T-helper 2 cell treated with Interferon-gamma antibody and Interleukin-4, amounts not matched to agents 5 μg/mL and 100 μg/mL, for 36 hours (primary cell): ENCODE results near the gene ABHD5.

Experiments
- DNase-seq: peaks from one replicate; pipeline ENCODE4 v3.0.0; 2021; ENCODE audit warnings: low spot score
- H3K27ac Mint-ChIP-seq: one replicate; pipeline ENCODE4 v1.8.0; 2021; ENCODE audit warnings: mild to moderate bottlenecking, mixed read lengths
- H3K27me3 Mint-ChIP-seq: one replicate; pipeline ENCODE4 v1.8.0; 2021; ENCODE audit warnings: low read depth, mixed read lengths
- H3K36me3 Mint-ChIP-seq: one replicate; pipeline ENCODE4 v1.8.0; 2021; ENCODE audit warnings: low read depth, mixed read lengths
- H3K4me1 Mint-ChIP-seq: one replicate; pipeline ENCODE4 v1.8.0; 2021; ENCODE audit warnings: low read depth, mixed read lengths
- H3K4me3 Mint-ChIP-seq: one replicate; pipeline ENCODE4 v1.8.0; 2022; ENCODE audit warnings: mild to moderate bottlenecking, moderate library complexity, mixed read lengths
- H3K9me3 Mint-ChIP-seq: one replicate; pipeline ENCODE4 v1.8.0; 2021; ENCODE audit warnings: mixed read lengths

The ABHD5 gene

DNA sequence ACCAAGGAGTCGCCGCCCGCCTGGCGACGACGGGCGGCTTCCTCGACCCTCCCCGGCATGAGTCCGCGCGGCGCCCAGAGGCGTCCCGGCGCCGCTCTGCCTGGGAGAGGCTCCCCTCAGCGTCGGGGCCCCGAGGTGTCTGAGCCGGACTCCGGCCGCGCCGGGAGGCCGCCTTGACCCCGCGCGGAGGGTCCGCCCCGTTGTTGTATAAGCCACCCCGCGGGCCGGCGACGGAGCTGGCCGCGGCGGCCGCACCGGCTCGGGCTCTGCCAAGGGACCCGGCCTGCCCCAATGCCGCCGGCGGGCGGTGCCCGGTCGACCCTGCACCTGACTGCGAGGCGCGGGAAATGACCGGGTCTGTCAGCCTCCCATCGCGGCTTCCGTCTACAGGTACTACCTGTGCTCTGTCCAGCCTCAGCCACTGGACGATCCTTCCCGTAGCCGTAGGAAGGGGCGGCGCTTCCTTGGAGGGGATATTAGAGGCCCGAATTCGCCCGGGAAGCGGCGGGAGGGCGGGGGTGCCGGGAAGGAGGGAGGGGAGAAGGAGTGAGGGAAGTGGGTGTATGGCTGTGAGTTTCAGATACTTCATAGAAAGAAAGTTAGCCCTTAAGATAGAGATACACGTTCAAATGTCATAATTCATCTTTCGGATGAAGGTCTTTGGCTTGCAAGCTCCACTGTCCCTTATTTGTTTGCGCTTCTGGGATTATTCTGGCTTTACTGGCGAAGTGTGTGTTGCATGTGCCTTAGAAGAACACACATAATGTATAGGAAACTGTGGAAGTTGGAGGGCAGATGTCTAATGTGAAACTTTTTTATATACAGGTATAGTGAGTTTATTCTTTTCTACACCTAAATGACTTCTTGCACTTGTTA lies 620 bp downstream of the ABHD5 start:
- Mint-ChIP-seq H3K27ac (peak overlapping the region; percentile 65), H3K4me3 (peak overlapping the region; percentile 90), H3K4me1 (peaks cover 21% of the 10 kb centered on the region), H3K9me3 (no peaks in the 10 kb centered on the region), H3K36me3 (no peaks in the 10 kb centered on the region), H3K27me3 (peaks cover 10% of the 10 kb centered on the region)
- DNase-seq, result no peak

DNA sequence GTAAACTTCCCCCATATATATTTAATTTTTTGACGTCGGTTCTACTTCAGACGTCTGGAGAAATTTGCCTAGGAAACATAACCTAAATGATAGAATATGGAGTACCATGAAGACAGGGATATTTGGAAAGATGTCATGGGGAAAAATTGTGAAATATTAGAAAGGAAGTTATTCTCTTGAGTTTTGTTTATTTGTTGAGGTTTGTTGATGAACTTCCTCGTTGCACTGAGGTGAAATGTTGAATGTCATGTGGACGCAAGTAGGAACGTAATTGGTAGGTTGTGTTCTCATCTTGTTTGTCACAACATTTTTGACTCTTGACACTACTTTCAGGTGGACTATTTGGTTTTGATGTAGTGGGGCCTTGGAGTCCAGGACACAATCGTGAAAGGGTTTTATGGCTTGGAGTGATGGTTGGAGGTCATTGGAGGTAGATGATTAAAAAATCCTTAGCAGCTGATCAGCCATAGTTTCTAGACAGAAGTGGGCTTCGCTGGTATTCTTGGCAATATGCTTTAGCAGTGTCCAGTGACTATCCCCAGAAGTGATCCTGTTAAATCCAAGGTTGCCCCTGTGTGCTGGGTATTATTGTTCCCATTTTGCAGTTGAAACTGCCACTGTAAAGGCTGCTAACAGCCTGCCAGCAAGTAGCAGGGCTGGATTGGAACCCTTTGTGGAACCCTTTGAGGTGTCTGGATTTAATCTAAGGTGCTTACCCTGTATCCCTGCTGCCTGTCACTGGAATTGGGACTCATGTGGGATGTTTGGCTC lies 1.5 kb downstream of the ABHD5 start:
- Mint-ChIP-seq H3K9me3 (no peaks in the 10 kb centered on the region), H3K4me3 (peak overlapping the region; percentile 90), H3K4me1 (peaks cover 21% of the 10 kb centered on the region), H3K27me3 (peaks cover 10% of the 10 kb centered on the region), H3K36me3 (no peaks in the 10 kb centered on the region), H3K27ac (peak overlapping the region; percentile 12)
- DNase-seq, result no peak

DNA sequence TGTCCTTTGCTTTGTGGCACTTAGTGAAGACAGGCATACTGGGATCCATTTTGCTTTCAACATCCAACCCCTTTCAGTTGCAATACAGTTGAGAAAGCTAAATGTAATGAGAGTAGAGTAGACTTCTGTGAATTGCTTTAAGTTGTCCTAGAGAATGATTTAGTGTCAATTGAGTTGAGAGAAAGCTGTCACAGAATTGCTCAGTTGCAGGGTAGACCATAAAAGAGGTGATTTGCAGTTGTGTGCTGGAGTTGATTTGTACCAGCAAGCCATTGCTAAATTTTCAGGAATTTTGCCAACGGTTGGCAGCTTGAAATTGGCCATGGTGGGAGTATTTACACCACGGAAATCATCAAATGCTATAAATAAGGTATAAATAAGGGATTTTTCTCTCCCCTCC lies 2.2 kb downstream of the ABHD5 start:
- Mint-ChIP-seq H3K4me3 (no peak overlapping the region), H3K27me3 (peaks cover 10% of the 10 kb centered on the region), H3K9me3 (no peaks in the 10 kb centered on the region), H3K36me3 (no peaks in the 10 kb centered on the region), H3K27ac (no peak overlapping the region), H3K4me1 (peaks cover 21% of the 10 kb centered on the region)
- DNase-seq, result no peak

DNA sequence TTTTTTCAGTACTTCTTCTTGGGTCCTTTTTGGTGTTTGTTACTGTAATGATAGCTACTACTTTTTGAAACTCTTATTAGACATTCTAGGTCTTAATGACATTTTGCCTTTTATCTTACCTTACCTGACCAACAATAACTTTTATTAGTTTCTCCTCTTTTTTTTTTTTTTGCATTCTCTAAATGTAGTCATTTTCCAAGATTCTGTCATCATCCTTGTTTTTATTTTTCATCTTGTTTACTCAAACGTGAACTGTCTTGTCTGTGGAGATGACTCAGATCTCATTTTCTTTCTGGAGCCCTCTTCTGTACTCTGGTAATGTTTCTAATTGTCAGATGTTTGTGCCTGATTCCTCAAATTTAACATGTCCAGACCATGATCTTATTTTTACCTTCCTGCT lies 2.9 kb downstream of the ABHD5 start:
- no peaks in the 10 kb centered on the region for H3K9me3 Mint-ChIP-seq
- peak overlapping the region; percentile 32 for H3K4me3 Mint-ChIP-seq
- H3K27me3 Mint-ChIP-seq, result peaks cover 10% of the 10 kb centered on the region
- no peak for DNase-seq
- no peak overlapping the region for H3K27ac Mint-ChIP-seq
- H3K4me1 Mint-ChIP-seq, result peaks cover 21% of the 10 kb centered on the region
- H3K36me3 Mint-ChIP-seq, result no peaks in the 10 kb centered on the region

DNA sequence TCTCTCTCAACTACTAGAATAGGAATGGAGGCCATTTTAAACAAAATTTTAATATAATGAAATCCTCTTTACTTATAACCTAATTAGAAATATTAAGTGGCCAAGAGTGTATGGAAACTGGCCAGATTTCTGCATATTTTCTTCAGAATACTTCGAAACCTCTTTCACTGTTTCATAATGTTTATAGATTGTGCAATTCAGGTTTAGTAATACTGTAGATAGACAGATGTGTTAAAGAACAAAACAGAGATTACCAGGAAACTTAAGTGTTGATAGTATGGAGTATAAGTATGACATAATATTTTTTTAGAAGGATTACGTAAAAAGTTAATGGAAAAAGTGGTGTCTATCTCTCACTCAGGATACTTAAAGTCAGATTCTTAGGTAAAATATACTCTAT lies 4.7 kb downstream of the ABHD5 start:
- peaks cover 21% of the 10 kb centered on the region for H3K4me1 Mint-ChIP-seq
- H3K4me3 Mint-ChIP-seq, result no peak overlapping the region

DNA sequence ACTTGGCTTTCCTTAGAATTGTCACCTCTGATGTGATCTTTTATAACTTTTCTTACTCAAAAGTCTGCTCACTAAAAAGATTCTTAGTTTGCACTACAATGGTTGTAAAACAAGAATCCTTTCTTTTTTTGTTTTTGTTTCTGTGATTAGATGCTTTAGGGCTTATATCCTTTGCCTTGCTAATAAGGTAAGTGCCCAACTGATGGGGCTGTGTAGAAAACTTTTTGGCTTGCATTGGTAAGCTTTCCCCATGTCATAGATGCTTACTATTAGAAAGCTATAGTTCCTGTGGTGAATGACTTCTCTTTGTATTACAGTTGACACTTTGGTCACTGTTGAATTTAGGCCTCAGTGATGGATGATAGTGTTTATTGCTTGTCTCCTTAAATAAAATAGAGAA lies 5.1 kb downstream of the ABHD5 start:
- no peak for DNase-seq
- no peaks in the 10 kb centered on the region for H3K9me3 Mint-ChIP-seq
- H3K27me3 Mint-ChIP-seq, result no peaks in the 10 kb centered on the region
- peaks cover 20% of the 10 kb centered on the region for H3K4me1 Mint-ChIP-seq
- H3K36me3 Mint-ChIP-seq, result peaks cover 4% of the 10 kb centered on the region
- no peak overlapping the region for H3K4me3 Mint-ChIP-seq
- no peak overlapping the region for H3K27ac Mint-ChIP-seq

More for the DNA sequence above, 4.7 kb downstream of the ABHD5 start:
- peaks cover 1% of the 10 kb centered on the region for H3K27me3 Mint-ChIP-seq
- DNase-seq, result no peak
- peaks cover 4% of the 10 kb centered on the region for H3K36me3 Mint-ChIP-seq
- H3K27ac Mint-ChIP-seq, result no peak overlapping the region
- no peaks in the 10 kb centered on the region for H3K9me3 Mint-ChIP-seq

DNA sequence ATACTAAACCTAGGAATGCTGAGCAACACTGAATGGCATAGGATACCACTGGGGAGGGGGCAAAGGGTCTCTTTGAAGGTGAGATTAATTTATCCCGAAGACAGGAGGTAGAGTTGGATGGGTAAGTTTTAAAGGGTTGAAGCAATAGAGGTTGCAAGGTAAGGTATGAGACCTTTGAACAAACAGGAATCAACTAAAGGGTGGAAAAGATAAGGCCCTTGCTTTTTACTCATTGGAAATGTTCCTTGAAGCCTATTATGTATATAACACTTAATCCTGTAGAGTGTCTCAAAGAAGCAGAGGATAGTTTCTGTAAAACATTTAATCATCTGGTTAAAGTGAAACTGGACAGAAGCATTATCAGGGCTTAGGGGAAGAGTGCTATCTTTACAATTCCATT lies 5.7 kb downstream of the ABHD5 start:
- Mint-ChIP-seq H3K27ac (no peak overlapping the region), H3K4me1 (peaks cover 20% of the 10 kb centered on the region), H3K9me3 (no peaks in the 10 kb centered on the region), H3K36me3 (peaks cover 4% of the 10 kb centered on the region), H3K4me3 (no peak overlapping the region), H3K27me3 (no peaks in the 10 kb centered on the region)
- no peak for DNase-seq

DNA sequence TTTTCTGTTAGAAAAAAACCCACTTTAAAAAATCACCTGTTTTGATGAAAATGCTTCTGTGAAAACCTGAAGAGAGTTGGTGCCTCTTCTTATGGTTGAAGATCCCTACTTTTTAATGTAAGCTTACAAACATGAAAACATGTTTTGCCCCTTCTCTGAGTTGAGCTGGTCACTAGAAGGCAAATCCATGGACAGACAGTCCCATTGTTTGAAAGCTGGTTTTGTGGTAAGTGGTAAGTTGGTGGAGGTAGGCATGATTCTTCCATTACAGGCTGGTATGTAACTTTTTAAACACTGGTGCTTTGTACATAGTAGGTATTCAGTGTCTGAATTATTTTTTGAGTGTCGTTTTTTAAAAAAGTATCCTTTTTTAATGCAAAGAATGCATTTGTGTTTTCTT lies 6.1 kb downstream of the ABHD5 start:
- Mint-ChIP-seq H3K4me1 (peaks cover 16% of the 10 kb centered on the region), H3K27me3 (no peaks in the 10 kb centered on the region), H3K36me3 (peaks cover 4% of the 10 kb centered on the region), H3K4me3 (no peak overlapping the region), H3K9me3 (no peaks in the 10 kb centered on the region), H3K27ac (no peak overlapping the region)
- DNase-seq, result no peak

DNA sequence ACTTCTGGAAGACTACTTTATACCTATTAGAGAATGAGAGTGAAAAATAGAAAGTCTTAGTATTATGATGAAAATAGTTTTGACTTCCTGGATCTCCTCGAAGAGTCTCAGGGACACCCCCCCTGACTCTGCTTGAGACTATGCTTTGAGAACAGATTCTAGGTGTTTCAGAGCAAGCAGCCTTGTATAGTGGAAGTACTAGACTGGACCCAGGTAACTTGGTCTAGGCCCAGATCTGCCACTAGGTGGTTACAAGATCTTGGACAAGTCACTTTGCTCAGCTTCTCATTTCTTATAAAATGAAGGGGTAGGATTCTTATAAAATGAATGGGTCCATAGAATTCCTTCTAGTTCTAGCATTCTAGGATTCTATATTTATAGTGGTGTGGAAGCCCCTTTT lies 9.1 kb downstream of the ABHD5 start:
- no peak for DNase-seq
- Mint-ChIP-seq H3K4me1 (peaks cover 7% of the 10 kb centered on the region), H3K27ac (no peak overlapping the region)

DNA sequence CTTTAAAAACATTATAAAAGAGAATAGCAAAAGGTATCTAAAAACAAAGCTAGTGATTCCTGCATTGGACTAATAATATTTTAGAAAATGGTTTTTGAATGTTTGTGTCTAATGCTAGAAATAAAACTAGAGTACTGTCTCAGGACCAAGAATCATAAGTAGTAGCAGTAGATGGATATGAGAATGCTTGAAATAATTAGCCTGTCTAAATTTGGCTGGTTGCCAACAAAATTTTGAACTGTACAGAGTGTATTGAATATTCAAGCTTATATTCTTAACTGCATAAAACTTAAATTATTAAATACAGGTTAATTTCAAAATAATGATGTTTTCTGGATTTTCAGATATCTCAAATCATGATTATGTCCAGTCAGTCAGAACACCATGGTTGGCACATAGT lies 14.0 kb downstream of the ABHD5 start:
- H3K36me3 Mint-ChIP-seq, result peaks cover 7% of the 10 kb centered on the region
- no peak overlapping the region for H3K27ac Mint-ChIP-seq
- no peaks in the 10 kb centered on the region for H3K9me3 Mint-ChIP-seq
- no peak for DNase-seq
- no peaks in the 10 kb centered on the region for H3K27me3 Mint-ChIP-seq
- H3K4me1 Mint-ChIP-seq, result peaks cover 4% of the 10 kb centered on the region
- H3K4me3 Mint-ChIP-seq, result no peak overlapping the region

More for the DNA sequence above, 9.1 kb downstream of the ABHD5 start:
- H3K9me3 Mint-ChIP-seq, result no peaks in the 10 kb centered on the region
- no peak overlapping the region for H3K4me3 Mint-ChIP-seq
- H3K27me3 Mint-ChIP-seq, result no peaks in the 10 kb centered on the region
- peaks cover 8% of the 10 kb centered on the region for H3K36me3 Mint-ChIP-seq

DNA sequence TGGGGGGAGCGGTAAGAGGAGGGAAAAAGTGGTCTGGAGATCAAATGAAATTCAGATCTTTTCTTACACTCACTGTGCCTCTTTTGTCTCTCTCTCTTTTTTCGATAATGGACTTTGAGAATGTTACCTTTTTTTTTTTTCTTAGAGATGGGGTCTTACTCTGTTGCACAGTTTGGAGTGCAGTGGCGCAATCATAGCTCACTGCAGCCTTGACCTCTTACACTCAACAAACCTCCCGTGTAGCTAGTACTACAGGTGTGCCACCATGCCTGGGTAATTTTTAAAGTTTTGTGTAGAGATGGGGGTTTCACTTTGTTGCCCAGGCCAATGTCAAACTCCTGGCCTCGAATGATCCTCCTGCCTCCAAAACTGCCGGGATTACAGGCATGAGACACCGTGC lies 15.6 kb downstream of the ABHD5 start:
- DNase-seq, result no peak
- no peak overlapping the region for H3K4me3 Mint-ChIP-seq
- no peaks in the 10 kb centered on the region for H3K27me3 Mint-ChIP-seq
- peaks cover 4% of the 10 kb centered on the region for H3K36me3 Mint-ChIP-seq
- H3K9me3 Mint-ChIP-seq, result no peaks in the 10 kb centered on the region
- no peak overlapping the region for H3K27ac Mint-ChIP-seq
- H3K4me1 Mint-ChIP-seq, result peaks cover 4% of the 10 kb centered on the region

DNA sequence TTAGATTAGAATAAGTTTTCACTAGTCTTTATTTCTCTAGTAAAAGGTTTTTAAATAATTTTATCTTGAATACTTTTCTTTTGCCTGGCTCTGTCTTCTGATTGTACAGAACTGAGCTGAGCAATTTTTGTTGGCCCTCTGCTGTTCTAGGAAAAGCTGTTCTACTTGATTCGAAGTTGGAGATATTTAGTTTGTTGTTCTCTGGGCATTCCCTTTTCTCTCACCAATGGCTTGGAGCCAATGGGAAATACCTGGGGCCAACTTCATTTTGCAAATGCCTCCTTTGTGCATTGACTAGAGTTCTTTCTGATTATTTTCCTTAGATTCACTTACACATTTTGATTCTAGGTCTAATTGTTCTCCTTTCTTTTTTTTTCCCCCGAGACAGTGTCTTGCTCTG lies 16.5 kb downstream of the ABHD5 start:
- Mint-ChIP-seq H3K4me1 (peaks cover 4% of the 10 kb centered on the region), H3K27me3 (no peaks in the 10 kb centered on the region), H3K27ac (no peak overlapping the region), H3K4me3 (no peak overlapping the region), H3K36me3 (peaks cover 4% of the 10 kb centered on the region), H3K9me3 (no peaks in the 10 kb centered on the region)
- DNase-seq, result no peak

DNA sequence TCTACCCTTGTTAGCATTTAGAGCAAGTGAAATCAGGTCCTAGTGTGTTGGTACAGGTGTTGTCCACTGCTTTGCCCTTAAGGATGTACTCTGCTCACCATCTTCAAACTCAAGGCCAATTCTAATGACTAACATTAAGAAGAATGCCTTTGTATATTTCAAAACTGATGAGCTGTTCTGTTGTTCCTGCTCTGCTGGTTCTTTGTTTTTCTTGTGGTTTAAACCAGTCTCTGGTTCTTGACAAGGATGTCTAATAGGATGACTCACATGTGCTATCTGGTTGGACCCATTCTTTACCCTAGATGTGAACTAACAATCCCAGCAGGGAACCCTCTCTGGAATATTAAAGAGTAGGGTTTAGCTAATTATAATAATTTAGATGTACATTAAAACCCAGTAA lies 17.3 kb downstream of the ABHD5 start:
- H3K4me3 Mint-ChIP-seq, result no peak overlapping the region
- H3K27ac Mint-ChIP-seq, result no peak overlapping the region
- peaks cover 11% of the 10 kb centered on the region for H3K36me3 Mint-ChIP-seq
- no peaks in the 10 kb centered on the region for H3K9me3 Mint-ChIP-seq
- H3K4me1 Mint-ChIP-seq, result peaks cover 4% of the 10 kb centered on the region
- no peak for DNase-seq
- H3K27me3 Mint-ChIP-seq, result no peaks in the 10 kb centered on the region

DNA sequence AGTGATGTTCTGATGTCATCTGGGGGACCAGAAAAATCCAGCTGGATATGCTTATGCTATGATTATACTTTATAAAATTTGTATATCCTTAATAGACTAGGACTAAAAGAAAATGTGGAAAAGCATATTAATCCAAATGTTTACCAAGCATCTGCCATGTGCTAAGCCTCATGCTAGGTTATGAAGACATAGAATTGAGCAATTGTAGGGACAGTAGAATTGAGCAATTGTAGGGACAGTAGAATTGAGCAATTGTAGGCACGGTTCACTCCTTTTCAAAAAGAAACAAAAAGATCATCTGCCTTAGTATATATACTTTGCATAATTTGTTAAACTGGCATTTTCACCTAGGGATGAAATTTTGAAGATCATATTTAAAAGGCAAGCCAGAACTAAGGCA lies 18.3 kb downstream of the ABHD5 start:
- H3K4me1 Mint-ChIP-seq, result peaks cover 4% of the 10 kb centered on the region
- no peaks in the 10 kb centered on the region for H3K27me3 Mint-ChIP-seq
- no peak overlapping the region for H3K27ac Mint-ChIP-seq
- H3K4me3 Mint-ChIP-seq, result no peak overlapping the region
- peaks cover 17% of the 10 kb centered on the region for H3K36me3 Mint-ChIP-seq
- no peaks in the 10 kb centered on the region for H3K9me3 Mint-ChIP-seq
- no peak for DNase-seq
